Right forelimb (tissue), 1 donor: Measurements from ENCODE around the gene OXCT2.
A peak's percentile ranks its signal among the peaks of the same experiment; 100 is the strongest.
"Not testable (repeated sequence)": the region's sequence is repeated elsewhere in the genome, so short reads cannot be mapped to it uniquely, and the experiment has no call there.

ENCODE experiments used
- DNase-seq: peaks from one replicate; pipeline ENCODE4 v3.0.0-alpha.2; 2018

The OXCT2 gene

GRCh38 chr1:39787108-39787375, 15.9 kb upstream of the OXCT2 start:
- DNase-seq, result not testable (repeated sequence)

GRCh38 chr1:39786303-39787107, 15.4 kb upstream of the OXCT2 start:
- not testable (repeated sequence) for DNase-seq

GRCh38 chr1:39782685-39783084, 11.5 kb upstream of the OXCT2 start:
- DNase-seq, result not testable (repeated sequence)

- DNase-seq, result no peak
Observed at GRCh38 chr1:39782103-39782502, 11.0 kb upstream of the OXCT2 start.

- DNase-seq, result no peak
Observed at GRCh38 chr1:39781349-39781715, 10.2 kb upstream of the OXCT2 start.

- no peak for DNase-seq
Observed at GRCh38 chr1:39779821-39780220, 8.7 kb upstream of the OXCT2 start.

GRCh38 chr1:39779137-39779536, 8.0 kb upstream of the OXCT2 start:
- DNase-seq, result no peak

GRCh38 chr1:39778463-39779099, 7.4 kb upstream of the OXCT2 start:
- peak; percentile 21 for DNase-seq

GRCh38 chr1:39777896-39778295, 6.7 kb upstream of the OXCT2 start:
- DNase-seq, result not testable (repeated sequence)

- peak; percentile 27 for DNase-seq
Observed at GRCh38 chr1:39777306-39777705, 6.2 kb upstream of the OXCT2 start.

GRCh38 chr1:39776886-39777285, 5.7 kb upstream of the OXCT2 start:
- DNase-seq, result no peak

GRCh38 chr1:39776400-39776713, 5.2 kb upstream of the OXCT2 start:
- peak; percentile 51 for DNase-seq

- not testable (repeated sequence) for DNase-seq
Observed at GRCh38 chr1:39775676-39776399, 4.7 kb upstream of the OXCT2 start.

GRCh38 chr1:39775141-39775540, 4.0 kb upstream of the OXCT2 start:
- not testable (repeated sequence) for DNase-seq

- DNase-seq, result not testable (repeated sequence)
Observed at GRCh38 chr1:39773369-39773979, 2.3 kb upstream of the OXCT2 start.

- not testable (repeated sequence) for DNase-seq
Observed at GRCh38 chr1:39770100-39771021, 787 bp downstream of the OXCT2 start.

- not testable (repeated sequence) for DNase-seq
Observed at GRCh38 chr1:39769502-39769901, 1.6 kb downstream of the OXCT2 start.

GRCh38 chr1:39766466-39766865, 4.7 kb downstream of the OXCT2 start:
- DNase-seq, result not testable (repeated sequence)

- DNase-seq, result not testable (repeated sequence)
Observed at GRCh38 chr1:39764512-39764911, 6.6 kb downstream of the OXCT2 start.

- DNase-seq, result not testable (repeated sequence)
Observed at GRCh38 chr1:39763619-39764374, 7.4 kb downstream of the OXCT2 start.
